ENCODE data around the gene MAPK8.

- TF ChIP-seq CTCF (IDR thresholded peaks at IDR 0.05) (no peak), SMAD3 (CRISPR knock-in tag; IDR thresholded peaks at IDR 0.05; ENCODE audit: borderline replicate concordance) (no peak)
These were observed 100.2 kb downstream of the MAPK8 start for GRCh38 chr10:48406658-48407057.
